GM12864 (cell line): Measurements from ENCODE around the gene RSF1.

ENCODE experiments used
- DNase-seq: peaks from one replicate; pipeline ENCODE4 v3.0.0-alpha.2; 2011; ENCODE audit warnings: low read depth
- H3K4me3 ChIP-seq: 2 replicates; pipeline ENCODE4 v1.5.1; 2011; ENCODE audit warnings: mild to moderate bottlenecking, low read depth, low read length, control low read depth
- CTCF ChIP-seq: IDR thresholded peaks from 2 replicates; pipeline ENCODE4 v1.5.1; 2011; ENCODE audit warnings: low read depth, mild to moderate bottlenecking, moderate library complexity, low read length, control low read depth, inconsistent platforms; ENCODE audit errors: missing control alignments

RSF1 gene

GRCh38 chr11:77801477-77801876, 19.0 kb downstream of the RSF1 start:
- no peak for TF ChIP-seq CTCF
- H3K4me3 ChIP-seq = no peak overlapping the region
- DNase-seq = no peak

GRCh38 chr11:77800449-77800848, 20.1 kb downstream of the RSF1 start:
- TF ChIP-seq CTCF = no peak
- DNase-seq = no peak
- H3K4me3 ChIP-seq = no peak overlapping the region

- TF ChIP-seq CTCF = no peak
- DNase-seq = no peak
These were observed 21.2 kb downstream of the RSF1 start for GRCh38 chr11:77799338-77799737.

GRCh38 chr11:77793972-77794371, 26.6 kb downstream of the RSF1 start:
- no peak for DNase-seq
- no peak for TF ChIP-seq CTCF
- no peak overlapping the region for H3K4me3 ChIP-seq

More at GRCh38 chr11:77799338-77799737, 21.2 kb downstream of the RSF1 start:
- H3K4me3 ChIP-seq = no peak overlapping the region

GRCh38 chr11:77791301-77791700, 29.2 kb downstream of the RSF1 start:
- DNase-seq = no peak
- H3K4me3 ChIP-seq = no peak overlapping the region
- no peak for TF ChIP-seq CTCF

- H3K4me3 ChIP-seq = no peak overlapping the region
- no peak for DNase-seq
- TF ChIP-seq CTCF = no peak
These were observed 30.6 kb downstream of the RSF1 start for GRCh38 chr11:77789731-77790476.
